MM.1S (cell line): ENCODE results near the gene AMBRA1.

Experiments
- DNase-seq: peaks from one replicate; pipeline ENCODE4 v3.0.0-alpha.2; 2015
- H2AFZ ChIP-seq: fragments of 300-600 bp; sonication (generic); 2 replicates; pipeline ENCODE4 v1.6.0; 2016; ENCODE audit warnings: antibody characterized with exemption, low read length
- H3F3A ChIP-seq: fragments of 300-600 bp; sonication (generic); 2 replicates; pipeline ENCODE4 v1.6.1; 2016; ENCODE audit warnings: mild to moderate bottlenecking, antibody characterized with exemption, low read length, moderate library complexity, mixed read lengths; ENCODE audit not compliant: insufficient read depth
- H3K27ac ChIP-seq: fragments of 300-600 bp; sonication (generic); 2 replicates; pipeline ENCODE4 v1.5.1; 2016; ENCODE audit warnings: mild to moderate bottlenecking, low read length
- H3K27me3 ChIP-seq: fragments of 300-600 bp; sonication (generic); replicated peaks from 2 replicates; pipeline ENCODE4 v1.6.0; 2016; ENCODE audit warnings: low read length; ENCODE audit not compliant: insufficient read depth
- H3K36me3 ChIP-seq: fragments of 300-600 bp; sonication (generic); replicated peaks from 2 replicates; pipeline ENCODE4 v1.6.1; 2016; ENCODE audit warnings: mild to moderate bottlenecking, low read length, mixed read lengths; ENCODE audit not compliant: insufficient read depth
- H3K4me1 ChIP-seq: fragments of 300-600 bp; sonication (generic); 2 replicates; pipeline ENCODE4 v1.6.1; 2016; ENCODE audit warnings: low read length, mixed read lengths
- H3K4me2 ChIP-seq: fragments of 300-600 bp; sonication (generic); 2 replicates; pipeline ENCODE4 v1.6.0; 2016; ENCODE audit warnings: low read depth, low read length
- H3K4me3 ChIP-seq: fragments of 300-600 bp; sonication (generic); 2 replicates; pipeline ENCODE4 v1.5.1; 2016; ENCODE audit warnings: low read length, mixed read lengths
- H3K79me2 ChIP-seq: fragments of 300-600 bp; sonication (generic); 2 replicates; pipeline ENCODE4 v1.6.1; 2016; ENCODE audit warnings: mixed run types, low read length, mixed read lengths
- H3K9ac ChIP-seq: fragments of 300-600 bp; sonication (generic); 2 replicates; pipeline ENCODE4 v1.6.1; 2016; ENCODE audit warnings: low read length, mixed read lengths
- H3K9me2 ChIP-seq: fragments of 300-600 bp; sonication (generic); replicated peaks from 2 replicates; pipeline ENCODE4 v1.6.1; 2016; ENCODE audit warnings: mild to moderate bottlenecking, low read length, mixed read lengths; ENCODE audit not compliant: insufficient read depth
- H3K9me3 ChIP-seq: fragments of 300-600 bp; sonication (generic); replicated peaks from 2 replicates; pipeline ENCODE4 v1.6.1; 2016; ENCODE audit warnings: mild to moderate bottlenecking, low read length, mixed read lengths; ENCODE audit not compliant: insufficient read depth
- H4K20me1 ChIP-seq: fragments of 300-600 bp; sonication (generic); 2 replicates; pipeline ENCODE4 v1.6.1; 2016; ENCODE audit warnings: mild to moderate bottlenecking, low read length, moderate library complexity, mixed read lengths; ENCODE audit not compliant: insufficient read depth
- EZH2 ChIP-seq: fragments of 300-600 bp; sonication (generic); optimal IDR thresholded peaks from 2 replicates; pipeline ENCODE3; 2017; ENCODE audit warnings: low read depth, mild to moderate bottlenecking, antibody characterized with exemption, low read length, mixed read lengths
- EZH2phosphoT487 ChIP-seq: fragments of 300-600 bp; sonication (generic); IDR thresholded peaks from 2 replicates; pipeline ENCODE4 v1.6.1; 2018; ENCODE audit warnings: antibody characterized with exemption, low read length
- TF ChIP-seq, protein P1 (sequence below): fragments of 300-600 bp; sonication (generic); IDR thresholded peaks from 2 replicates; pipeline ENCODE4 v1.5.1; 2016; ENCODE audit warnings: antibody characterized with exemption, low read length, mixed read lengths

AMBRA1 gene

DNA sequence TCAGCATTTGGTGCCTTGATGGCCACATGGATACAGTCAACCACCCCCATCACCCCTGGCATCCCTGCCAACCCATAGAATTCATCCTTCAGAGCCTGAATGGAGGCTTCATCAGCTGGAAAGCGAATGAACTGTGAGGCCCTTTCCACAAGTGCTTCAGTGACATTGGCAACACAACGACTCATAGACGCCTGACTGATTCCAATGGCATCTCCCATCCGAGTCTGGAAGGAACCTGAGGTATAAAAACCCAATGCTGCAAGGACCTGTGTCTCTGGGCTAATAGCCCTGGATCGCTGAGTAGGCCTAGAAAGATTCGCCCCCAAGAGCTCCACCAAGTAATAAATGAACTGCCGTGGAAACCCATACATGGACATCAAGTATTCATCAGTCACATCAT lies 21.9 kb upstream of the AMBRA1 start:
- no peak for DNase-seq
- Histone ChIP-seq H3K9me3 (no peaks in the 10 kb centered on the region), H3K4me2 (peak overlapping the region; percentile 48; the same call in 1 of the 2 replicates), H3K4me3 (no peak overlapping the region), H2AFZ (no peak overlapping the region), H3K9me2 (no peaks in the 10 kb centered on the region), H3F3A (0 out of 2 replicates have a peak, but pooled peaks cover 7% of the 10 kb centered on the region), H3K27ac (no peak overlapping the region), H3K27me3 (no peaks in the 10 kb centered on the region), H3K79me2 (peaks cover 42% of the 10 kb centered on the region), H4K20me1 (no peaks in the 10 kb centered on the region), H3K4me1 (peaks cover 9% of the 10 kb centered on the region; the same call in 1 of the 2 replicates), H3K9ac (no peak overlapping the region), H3K36me3 (no peaks in the 10 kb centered on the region)
- TF ChIP-seq, protein P1, sequence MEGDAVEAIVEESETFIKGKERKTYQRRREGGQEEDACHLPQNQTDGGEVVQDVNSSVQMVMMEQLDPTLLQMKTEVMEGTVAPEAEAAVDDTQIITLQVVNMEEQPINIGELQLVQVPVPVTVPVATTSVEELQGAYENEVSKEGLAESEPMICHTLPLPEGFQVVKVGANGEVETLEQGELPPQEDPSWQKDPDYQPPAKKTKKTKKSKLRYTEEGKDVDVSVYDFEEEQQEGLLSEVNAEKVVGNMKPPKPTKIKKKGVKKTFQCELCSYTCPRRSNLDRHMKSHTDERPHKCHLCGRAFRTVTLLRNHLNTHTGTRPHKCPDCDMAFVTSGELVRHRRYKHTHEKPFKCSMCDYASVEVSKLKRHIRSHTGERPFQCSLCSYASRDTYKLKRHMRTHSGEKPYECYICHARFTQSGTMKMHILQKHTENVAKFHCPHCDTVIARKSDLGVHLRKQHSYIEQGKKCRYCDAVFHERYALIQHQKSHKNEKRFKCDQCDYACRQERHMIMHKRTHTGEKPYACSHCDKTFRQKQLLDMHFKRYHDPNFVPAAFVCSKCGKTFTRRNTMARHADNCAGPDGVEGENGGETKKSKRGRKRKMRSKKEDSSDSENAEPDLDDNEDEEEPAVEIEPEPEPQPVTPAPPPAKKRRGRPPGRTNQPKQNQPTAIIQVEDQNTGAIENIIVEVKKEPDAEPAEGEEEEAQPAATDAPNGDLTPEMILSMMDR = no peak
- TF ChIP-seq EZH2phosphoT487 (no peak), EZH2 (no peak)

DNA sequence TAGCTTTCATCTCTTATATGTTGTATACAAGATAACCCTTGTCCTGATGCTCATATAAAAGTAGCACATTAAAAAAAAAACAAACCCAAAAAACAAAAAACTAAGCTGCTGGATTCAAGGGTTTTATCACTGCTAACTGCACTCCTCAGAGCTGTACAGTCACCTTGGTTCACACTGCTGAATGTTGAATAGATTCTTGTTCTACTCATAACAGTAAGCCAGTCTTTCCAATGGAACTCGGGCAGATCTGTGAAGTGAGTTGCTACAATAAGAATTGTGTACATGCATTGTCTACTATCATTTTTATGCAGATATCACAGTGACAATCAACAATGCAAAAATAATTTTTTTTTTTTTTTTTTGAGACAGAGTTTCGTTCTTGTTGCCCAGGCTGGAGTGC lies 18.5 kb upstream of the AMBRA1 start:
- TF ChIP-seq, protein P1 = no peak
- TF ChIP-seq EZH2phosphoT487 = no peak
- no peak for TF ChIP-seq EZH2
- Histone ChIP-seq H3K4me1 (peaks cover 6% of the 10 kb centered on the region; the same call in 1 of the 2 replicates), H3K27me3 (no peaks in the 10 kb centered on the region), H4K20me1 (no peaks in the 10 kb centered on the region), H3K9me2 (no peaks in the 10 kb centered on the region), H2AFZ (no peak overlapping the region), H3K9ac (no peak overlapping the region), H3K27ac (no peak overlapping the region), H3K36me3 (no peaks in the 10 kb centered on the region), H3K4me2 (no peak overlapping the region), H3K4me3 (no peak overlapping the region), H3F3A (0 out of 2 replicates have a peak, but pooled peaks cover 7% of the 10 kb centered on the region), H3K9me3 (no peaks in the 10 kb centered on the region), H3K79me2 (peaks cover 8% of the 10 kb centered on the region; the same call in 1 of the 2 replicates)
- DNase-seq = no peak

DNA sequence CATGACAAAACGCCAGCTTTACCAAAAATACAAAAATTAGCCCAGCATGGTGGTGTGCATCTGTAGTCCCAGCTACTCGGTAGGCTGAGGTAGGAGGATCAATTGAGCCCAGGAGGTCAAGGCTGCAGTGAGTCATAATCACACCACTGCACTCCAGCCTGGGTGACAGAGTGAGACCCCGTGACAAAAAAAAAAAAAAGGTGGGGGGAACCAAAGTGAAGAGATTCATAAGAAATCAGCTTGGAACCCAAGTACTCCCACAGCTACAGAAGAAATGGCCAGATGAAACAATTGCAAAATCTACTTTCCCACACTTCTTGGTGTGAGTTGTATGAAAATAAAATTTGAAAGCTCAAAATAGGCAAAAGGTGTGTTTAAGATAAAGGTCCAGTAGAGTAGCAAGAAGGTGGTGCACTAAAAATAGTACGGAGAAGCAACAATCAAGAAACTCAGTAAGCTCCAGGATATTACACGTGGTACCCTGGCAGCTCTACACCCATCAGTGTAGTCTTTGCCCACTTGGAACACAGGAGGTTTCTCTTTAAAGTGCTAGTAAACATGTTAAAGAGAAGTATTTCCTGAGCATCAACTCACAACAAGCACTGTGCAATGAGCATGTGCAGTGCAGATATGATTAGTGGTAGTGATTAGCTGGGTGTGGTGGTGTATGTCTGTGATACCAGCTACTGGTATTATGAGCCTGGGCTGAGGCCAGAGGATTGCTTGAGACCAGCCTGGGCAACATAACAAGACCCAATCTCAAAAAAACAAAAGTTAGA lies 17.9 kb upstream of the AMBRA1 start:
- TF ChIP-seq, protein P1 = no peak
- no peak for TF ChIP-seq EZH2phosphoT487
- no peak for TF ChIP-seq EZH2
- H3K9me2 ChIP-seq = no peaks in the 10 kb centered on the region
- no peaks in the 10 kb centered on the region for H3K9me3 ChIP-seq
- H3K36me3 ChIP-seq = no peaks in the 10 kb centered on the region
- peaks cover 6% of the 10 kb centered on the region; the same call in 1 of the 2 replicates for H3K4me1 ChIP-seq
- no peaks in the 10 kb centered on the region for H4K20me1 ChIP-seq
- H3K4me3 ChIP-seq = no peak overlapping the region
- peaks cover 8% of the 10 kb centered on the region; the same call in 1 of the 2 replicates for H3K79me2 ChIP-seq
- no peak for DNase-seq
- H3K4me2 ChIP-seq = no peak overlapping the region
- H2AFZ ChIP-seq = no peak overlapping the region
- no peaks in the 10 kb centered on the region for H3K27me3 ChIP-seq
- H3F3A ChIP-seq = 0 out of 2 replicates have a peak, but pooled peaks cover 6% of the 10 kb centered on the region
- H3K9ac ChIP-seq = no peak overlapping the region
- no peak overlapping the region for H3K27ac ChIP-seq
